Panc1 (cell line): Measurements from ENCODE around the gene NTSR2. TPM values are rescaled to one million over a fixed set of nuclear protein-coding genes. Genes with fewer than 3 reads are reported as not detected.

Experiments
- ATAC-seq: fragments of 200-7000 bp; cut with Tn5 transposase; 2 replicates; pipeline ENCODE4 v1.9.1; 2020; ENCODE audit warnings: mild to moderate bottlenecking, moderate library complexity
- BruUV-seq: library from RNA; stranded (reverse); fragments of 400-500 nt; replicated peaks from 2 replicates; lab custom pipeline; 2021; lab: Mats Ljungman, UMichigan
- CTCF ChIA-PET: fragments of 300-600 bp; sonication (Branson Sonifier 250); formaldehyde crosslinking; loops from one replicate; lab custom pipeline; 2022; ENCODE audit warnings: antibody characterized with exemption; lab: Charles Lee
- POLR2A ChIA-PET: fragments of 300-600 bp; sonication (Branson Sonifier 250); formaldehyde crosslinking; loops from one replicate; lab custom pipeline; 2022; ENCODE audit warnings: antibody characterized with exemption; lab: Charles Lee
- DNase-seq: peaks from one replicate; pipeline ENCODE4 v3.0.0-alpha.2; 2010; ENCODE audit warnings: low read depth, low spot score
- H3K27ac ChIP-seq: 2 replicates; pipeline ENCODE4 v1.5.1; 2011; ENCODE audit warnings: mild to moderate bottlenecking, low read length, inconsistent platforms
- H3K27me3 ChIP-seq: fragments of 200-500 bp; sonication (Bioruptor generic); 2 replicates; pipeline ENCODE4 v1.6.0; 2014; ENCODE audit warnings: low read length, inconsistent platforms; ENCODE audit not compliant: control insufficient read depth, insufficient read depth
- H3K36me3 ChIP-seq: fragments of 200-500 bp; sonication (Bioruptor generic); 2 replicates; pipeline ENCODE4 v1.5.1; 2014; ENCODE audit warnings: inconsistent platforms, mild to moderate bottlenecking, low read length, moderate library complexity; ENCODE audit not compliant: control insufficient read depth, insufficient read depth
- H3K4me1 ChIP-seq: 2 replicates; pipeline ENCODE4 v1.5.1; 2011; ENCODE audit warnings: inconsistent platforms, mild to moderate bottlenecking, low read length, moderate library complexity; ENCODE audit not compliant: control insufficient read depth, insufficient read depth
- H3K4me3 ChIP-seq, 2 experiments: 2 replicates each; pipeline ENCODE4 v1.5.1; 2011 to 2012; ENCODE audit warnings: low read depth in 2 of 2, low read length in 2 of 2, mild to moderate bottlenecking in 2 of 2, inconsistent platforms in 1 of 2, moderate library complexity in 1 of 2
- H3K9me3 ChIP-seq: fragments of 200-500 bp; sonication (Bioruptor generic); 2 replicates; pipeline ENCODE4 v1.5.1; 2014; ENCODE audit warnings: low read depth, mild to moderate bottlenecking, inconsistent platforms, low read length, moderate library complexity; ENCODE audit not compliant: control insufficient read depth, insufficient read depth
- CTCF ChIP-seq: fragments of 450-650 bp; IDR thresholded peaks from 2 replicates; pipeline ENCODE4 v1.5.1; 2017; ENCODE audit warnings: mild to moderate bottlenecking
- POLR2AphosphoS5 ChIP-seq: IDR thresholded peaks from 2 replicates; pipeline ENCODE4 v1.6.1; 2012; ENCODE audit warnings: mild to moderate bottlenecking, low read depth, low read length, moderate library complexity
- REST ChIP-seq, 2 experiments: IDR thresholded peaks; 2 replicates each; pipeline ENCODE4 v1.6.1; 2011 to 2012; ENCODE audit warnings: low read depth in 2 of 2, control low read depth in 1 of 2, low read length in 1 of 2, mild to moderate bottlenecking in 1 of 2, moderate library complexity in 1 of 2; ENCODE audit not compliant: insufficient read depth in 1 of 2
- SIN3A ChIP-seq: IDR thresholded peaks from 2 replicates; pipeline ENCODE4 v1.6.1; 2012; ENCODE audit warnings: low read depth, mild to moderate bottlenecking, low read length, moderate library complexity, borderline replicate concordance; ENCODE audit not compliant: insufficient read depth
- TCF7L2 ChIP-seq: IDR thresholded peaks from 2 replicates; pipeline ENCODE4 v1.6.1; 2011; ENCODE audit warnings: mild to moderate bottlenecking, low read depth, low read length, inconsistent platforms
- in situ Hi-C: cut with HindIII; loops from 2 replicates; pipeline ENCODE4 v1.10.0; 2016; ENCODE audit warnings: low sequenced_read_pairs, low pct_unique_long_range_greater_than_20kb
- intact Hi-C: fragments of 100-400 bp; cut with micrococcal nuclease; formaldehyde crosslinking; loops from one replicate; pipeline ENCODE4 v1.10.0; 2022; ENCODE audit not compliant: unreplicated experiment
- total RNA-seq: library from RNA; stranded (reverse); gene quantifications from one replicate; pipeline ENCODE4 v1.2.1, GENCODE V29; 2021; ENCODE audit not compliant: unreplicated experiment

NTSR2 gene
- total RNA-seq, 1 experiment from 2014 or later: 0.15 TPM

GRCh38 chr2:11636593-11637295 lies 33.3 kb downstream of the NTSR2 start:
- no TSS peak for BruUV-seq
- Histone ChIP-seq H3K9me3 (no peaks in the 10 kb centered on the region), H3K4me3 (no peak overlapping the region), H3K27ac (no peak overlapping the region), H3K36me3 (no peaks in the 10 kb centered on the region), H3K4me1 (no peaks in the 10 kb centered on the region), H3K27me3 (no peaks in the 10 kb centered on the region)
- in situ Hi-C loops (no loop called here), intact Hi-C loops (no loop called here)
- DNase-seq (no peak), ATAC-seq (peak; percentile 53; the same call in 1 of the 2 replicates)
- ChIA-PET CTCF (no interaction called here), POLR2A (no interaction called here)
- no peak for TF ChIP-seq CTCF
- no peak for TF ChIP-seq REST (IDR thresholded peaks at IDR 0.05; ENCODE audit: insufficient read depth in 1 of 2, low read depth in 2 of 2, low read length in 1 of 2)
- TF ChIP-seq SIN3A: no peak
- no peak for TF ChIP-seq TCF7L2
- TF ChIP-seq POLR2AphosphoS5: no peak

GRCh38 chr2:11635141-11635540 lies 34.9 kb downstream of the NTSR2 start:
- CTCF ChIA-PET: interaction anchor here (0.6 kb wide), 1 partner anchor 52 kb away, joined by 3 read pairs; no protein-coding TSS in a partner anchor
- Histone ChIP-seq H3K36me3 (no peaks in the 10 kb centered on the region), H3K4me3 (no peak overlapping the region), H3K9me3 (no peaks in the 10 kb centered on the region), H3K27me3 (no peaks in the 10 kb centered on the region), H3K27ac (no peak overlapping the region), H3K4me1 (no peaks in the 10 kb centered on the region)
- in situ Hi-C loops: no loop called here
- ATAC-seq: no peak
- intact Hi-C loops: no loop called here
- no TSS peak for BruUV-seq
- POLR2A ChIA-PET: no interaction called here
- DNase-seq: no peak
- TF ChIP-seq POLR2AphosphoS5 (no peak), CTCF (no peak), SIN3A (no peak), TCF7L2 (no peak), REST (IDR thresholded peaks at IDR 0.05; ENCODE audit: insufficient read depth in 1 of 2, low read depth in 2 of 2, low read length in 1 of 2) (no peak)
